Measurements from ENCODE around the gene TBC1D24.

DNA sequence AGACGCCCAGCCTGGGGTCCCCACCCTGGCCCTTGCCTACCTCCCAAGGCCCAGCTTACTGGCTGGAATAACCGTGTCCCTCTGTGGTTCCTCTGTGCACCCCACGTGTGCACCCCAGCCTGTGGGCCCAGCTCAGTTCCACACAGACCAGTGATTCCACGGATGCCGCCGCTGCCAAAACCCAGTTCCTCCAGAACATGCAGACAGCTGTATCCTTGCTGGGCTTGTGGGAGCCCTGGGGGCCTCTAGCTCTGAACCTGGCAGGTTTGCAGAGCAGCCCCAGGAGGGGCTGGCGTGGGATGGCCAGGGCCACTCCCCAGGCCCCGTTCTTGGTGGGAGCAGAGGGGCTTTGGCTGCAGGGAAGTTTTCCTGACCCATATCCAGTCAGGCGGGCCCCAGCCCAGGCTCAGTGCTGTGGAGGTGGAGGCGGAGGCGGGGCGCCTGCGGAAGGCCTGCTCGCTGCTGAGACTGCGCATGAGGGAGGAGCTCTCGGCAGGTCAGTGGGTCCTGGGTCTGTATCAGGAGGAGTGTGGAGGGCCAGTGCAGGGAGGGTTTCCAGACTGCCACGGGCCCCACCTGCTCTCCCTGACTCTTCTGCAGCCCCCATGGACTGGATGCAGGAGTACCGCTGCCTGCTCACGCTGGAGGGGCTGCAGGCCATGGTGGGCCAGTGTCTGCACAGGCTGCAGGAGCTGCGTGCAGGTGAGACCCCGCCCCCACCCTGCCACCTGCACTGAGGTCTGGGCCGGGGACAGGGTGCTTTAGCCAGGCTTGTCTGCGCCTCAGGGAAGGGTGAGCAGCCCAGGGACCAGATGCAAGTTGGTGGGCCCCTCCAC is 12.7 kb upstream of the TBC1D24 start:
- TF ChIP-seq HDAC2 (IDR thresholded peaks at IDR 0.05) (no peak), MYNN (IDR thresholded peaks at IDR 0.05) (no peak), MYNN (CRISPR knock-in tag; IDR thresholded peaks at IDR 0.05) (no peak), HDAC6 (IDR thresholded peaks at IDR 0.05; ENCODE audit: low read depth, low read length) (no peak), ZNF507 (tag; conservative IDR thresholded peaks at IDR 0.05) (no peak), ZNF77 (CRISPR knock-in tag; IDR thresholded peaks at IDR 0.05) (no peak), ZNF121 (CRISPR knock-in tag; conservative IDR thresholded peaks at IDR 0.05) (no peak), PHF8 (IDR thresholded peaks at IDR 0.05; ENCODE audit: borderline replicate concordance, low read length) (no peak), CBX3 (IDR thresholded peaks at IDR 0.05; ENCODE audit: borderline replicate concordance in 1 of 2, low read length in 2 of 2) (no peak)
- TF ChIP-seq, protein P1, sequence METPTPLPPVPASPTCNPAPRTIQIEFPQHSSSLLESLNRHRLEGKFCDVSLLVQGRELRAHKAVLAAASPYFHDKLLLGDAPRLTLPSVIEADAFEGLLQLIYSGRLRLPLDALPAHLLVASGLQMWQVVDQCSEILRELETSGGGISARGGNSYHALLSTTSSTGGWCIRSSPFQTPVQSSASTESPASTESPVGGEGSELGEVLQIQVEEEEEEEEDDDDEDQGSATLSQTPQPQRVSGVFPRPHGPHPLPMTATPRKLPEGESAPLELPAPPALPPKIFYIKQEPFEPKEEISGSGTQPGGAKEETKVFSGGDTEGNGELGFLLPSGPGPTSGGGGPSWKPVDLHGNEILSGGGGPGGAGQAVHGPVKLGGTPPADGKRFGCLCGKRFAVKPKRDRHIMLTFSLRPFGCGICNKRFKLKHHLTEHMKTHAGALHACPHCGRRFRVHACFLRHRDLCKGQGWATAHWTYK (CRISPR knock-in tag; IDR thresholded peaks at IDR 0.05): no peak
- TF ChIP-seq, protein P2, sequence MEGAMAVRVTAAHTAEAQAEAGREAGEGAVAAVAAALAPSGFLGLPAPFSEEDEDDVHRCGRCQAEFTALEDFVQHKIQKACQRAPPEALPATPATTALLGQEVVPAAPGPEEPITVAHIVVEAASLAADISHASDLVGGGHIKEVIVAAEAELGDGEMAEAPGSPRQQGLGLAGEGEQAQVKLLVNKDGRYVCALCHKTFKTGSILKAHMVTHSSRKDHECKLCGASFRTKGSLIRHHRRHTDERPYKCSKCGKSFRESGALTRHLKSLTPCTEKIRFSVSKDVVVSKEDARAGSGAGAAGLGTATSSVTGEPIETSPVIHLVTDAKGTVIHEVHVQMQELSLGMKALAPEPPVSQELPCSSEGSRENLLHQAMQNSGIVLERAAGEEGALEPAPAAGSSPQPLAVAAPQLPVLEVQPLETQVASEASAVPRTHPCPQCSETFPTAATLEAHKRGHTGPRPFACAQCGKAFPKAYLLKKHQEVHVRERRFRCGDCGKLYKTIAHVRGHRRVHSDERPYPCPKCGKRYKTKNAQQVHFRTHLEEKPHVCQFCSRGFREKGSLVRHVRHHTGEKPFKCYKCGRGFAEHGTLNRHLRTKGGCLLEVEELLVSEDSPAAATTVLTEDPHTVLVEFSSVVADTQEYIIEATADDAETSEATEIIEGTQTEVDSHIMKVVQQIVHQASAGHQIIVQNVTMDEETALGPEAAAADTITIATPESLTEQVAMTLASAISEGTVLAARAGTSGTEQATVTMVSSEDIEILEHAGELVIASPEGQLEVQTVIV (CRISPR knock-in tag; IDR thresholded peaks at IDR 0.05; ENCODE audit: borderline replicate concordance): no peak
- TF ChIP-seq, protein P3, sequence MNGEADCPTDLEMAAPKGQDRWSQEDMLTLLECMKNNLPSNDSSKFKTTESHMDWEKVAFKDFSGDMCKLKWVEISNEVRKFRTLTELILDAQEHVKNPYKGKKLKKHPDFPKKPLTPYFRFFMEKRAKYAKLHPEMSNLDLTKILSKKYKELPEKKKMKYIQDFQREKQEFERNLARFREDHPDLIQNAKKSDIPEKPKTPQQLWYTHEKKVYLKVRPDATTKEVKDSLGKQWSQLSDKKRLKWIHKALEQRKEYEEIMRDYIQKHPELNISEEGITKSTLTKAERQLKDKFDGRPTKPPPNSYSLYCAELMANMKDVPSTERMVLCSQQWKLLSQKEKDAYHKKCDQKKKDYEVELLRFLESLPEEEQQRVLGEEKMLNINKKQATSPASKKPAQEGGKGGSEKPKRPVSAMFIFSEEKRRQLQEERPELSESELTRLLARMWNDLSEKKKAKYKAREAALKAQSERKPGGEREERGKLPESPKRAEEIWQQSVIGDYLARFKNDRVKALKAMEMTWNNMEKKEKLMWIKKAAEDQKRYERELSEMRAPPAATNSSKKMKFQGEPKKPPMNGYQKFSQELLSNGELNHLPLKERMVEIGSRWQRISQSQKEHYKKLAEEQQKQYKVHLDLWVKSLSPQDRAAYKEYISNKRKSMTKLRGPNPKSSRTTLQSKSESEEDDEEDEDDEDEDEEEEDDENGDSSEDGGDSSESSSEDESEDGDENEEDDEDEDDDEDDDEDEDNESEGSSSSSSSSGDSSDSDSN (IDR thresholded peaks at IDR 0.05; ENCODE audit: borderline replicate concordance in 1 of 2, low read depth in 2 of 2, low read length in 2 of 2): no peak
